PFSK-1 (cell line): ENCODE results near the gene XBP1.

Experiments used
- FOXP2 ChIP-seq: optimal IDR thresholded peaks from 2 replicates; pipeline ENCODE3; 2011; ENCODE audit warnings: borderline replicate concordance, control low read depth, inconsistent platforms; ENCODE audit not compliant: insufficient read depth; ENCODE audit errors: extremely low read length, extremely low read depth
- POLR2AphosphoS5 ChIP-seq: IDR thresholded peaks from 2 replicates; pipeline ENCODE4 v1.6.1; 2012; ENCODE audit warnings: low read depth, mild to moderate bottlenecking, control low read depth, low read length, moderate library complexity
- REST ChIP-seq, 2 experiments: IDR thresholded peaks; 2 replicates each; pipeline versions ENCODE4 v1.6.1 to v1.8.0; 2011 to 2012; ENCODE audit warnings: low read depth in 2 of 2, low read length in 2 of 2, control low read depth in 1 of 2, inconsistent platforms in 1 of 2, mild to moderate bottlenecking in 1 of 2, moderate library complexity in 1 of 2; ENCODE audit not compliant: insufficient read depth in 1 of 2
- SIN3A ChIP-seq: IDR thresholded peaks from 2 replicates; pipeline ENCODE4 v1.6.1; 2012; ENCODE audit warnings: mild to moderate bottlenecking, low read length, moderate library complexity, borderline replicate concordance; ENCODE audit not compliant: insufficient read depth
- TAF1 ChIP-seq: IDR thresholded peaks from 2 replicates; pipeline ENCODE4 v1.6.1; 2012; ENCODE audit warnings: low read length, control low read depth, borderline replicate concordance; ENCODE audit not compliant: insufficient read depth

XBP1 gene

GRCh38 chr22:28822930-28823551 lies 22.7 kb upstream of the XBP1 start:
- TF ChIP-seq POLR2AphosphoS5 (no peak), TAF1 (no peak), SIN3A (no peak), FOXP2 (no peak), REST (IDR thresholded peaks at IDR 0.05; ENCODE audit: insufficient read depth in 1 of 2, low read depth in 2 of 2, low read length in 2 of 2) (no peak)

- TF ChIP-seq SIN3A (no peak), FOXP2 (no peak), POLR2AphosphoS5 (no peak), TAF1 (no peak), REST (IDR thresholded peaks at IDR 0.05; ENCODE audit: insufficient read depth in 1 of 2, low read depth in 2 of 2, low read length in 2 of 2) (no peak)
Measured at GRCh38 chr22:28821452-28821851, 21.1 kb upstream of the XBP1 start.

- TF ChIP-seq SIN3A (no peak), REST (IDR thresholded peaks at IDR 0.05; ENCODE audit: insufficient read depth in 1 of 2, low read depth in 2 of 2, low read length in 2 of 2) (no peak), POLR2AphosphoS5 (no peak), TAF1 (no peak), FOXP2 (no peak)
Measured at GRCh38 chr22:28820885-28821284, 20.5 kb upstream of the XBP1 start.

GRCh38 chr22:28819253-28820096 lies 19.1 kb upstream of the XBP1 start:
- no peak for TF ChIP-seq REST (IDR thresholded peaks at IDR 0.05; ENCODE audit: insufficient read depth in 1 of 2, low read depth in 2 of 2, low read length in 2 of 2)
- TF ChIP-seq POLR2AphosphoS5 = no peak
- no peak for TF ChIP-seq TAF1
- TF ChIP-seq SIN3A = no peak
- no peak for TF ChIP-seq FOXP2
